Neural cell (in vitro differentiated cells): ENCODE results near the gene SEMA6A.

Source experiments
- EP300 ChIP-seq: fragments of 450-650 bp; conservative IDR thresholded peaks from 2 replicates; pipeline ENCODE4 v1.6.1; 2014; ENCODE audit warnings: antibody characterized with exemption, mild to moderate bottlenecking, moderate library complexity; ENCODE audit not compliant: poor library complexity, severe bottlenecking
- EZH2 ChIP-seq: fragments of 200-600, 300-800 bp; shearing (Covaris generic), sonication (generic); IDR thresholded peaks from 2 replicates; pipeline ENCODE4 v1.6.1; 2014; ENCODE audit warnings: antibody characterized with exemption, low read length, borderline replicate concordance, mild to moderate bottlenecking; ENCODE audit not compliant: insufficient read depth, poor library complexity, severe bottlenecking
- POLR2AphosphoS5 ChIP-seq: IDR thresholded peaks from 2 replicates; pipeline ENCODE4 v1.6.1; 2012
- SMC3 ChIP-seq: fragments of 450-650 bp; conservative IDR thresholded peaks from 2 replicates; pipeline ENCODE4 v1.6.1; 2014; ENCODE audit warnings: antibody characterized with exemption, mild to moderate bottlenecking, moderate library complexity; ENCODE audit not compliant: poor library complexity
- TAF1 ChIP-seq: IDR thresholded peaks from 2 replicates; pipeline ENCODE4 v1.6.1; 2012; ENCODE audit warnings: low read depth
- TF ChIP-seq, protein P1 (sequence below): IDR thresholded peaks from 2 replicates; pipeline ENCODE4 v1.6.1; 2012; ENCODE audit warnings: borderline replicate concordance
- TF ChIP-seq, protein P2 (sequence below): fragments of 450-650 bp; IDR thresholded peaks from 2 replicates; pipeline ENCODE4 v1.5.1; 2014; ENCODE audit warnings: antibody characterized with exemption, mild to moderate bottlenecking, moderate library complexity; ENCODE audit not compliant: poor library complexity, severe bottlenecking

DNA sequence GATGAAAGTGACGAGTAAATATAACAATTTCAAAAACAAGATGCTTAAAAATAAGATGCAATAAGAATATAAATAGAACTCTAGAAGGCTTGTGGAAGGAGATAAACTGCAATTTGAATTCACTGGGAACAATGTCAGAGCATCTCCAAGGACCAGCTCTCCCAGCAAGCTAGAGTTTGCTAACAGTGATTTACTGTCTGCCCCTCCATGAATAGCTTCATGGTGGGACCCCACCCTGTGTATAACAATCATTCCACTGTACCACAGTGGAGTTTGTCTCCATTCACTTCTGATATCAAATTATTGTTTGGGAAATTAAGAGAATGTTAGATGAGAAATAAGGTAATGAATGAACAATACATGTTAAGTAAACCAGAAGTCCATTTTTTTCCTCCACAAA is 7.3 kb upstream of the SEMA6A start:
- TF ChIP-seq EP300 (no peak), EZH2 (no peak), TAF1 (no peak), POLR2AphosphoS5 (no peak), SMC3 (no peak)
- TF ChIP-seq, protein P1, sequence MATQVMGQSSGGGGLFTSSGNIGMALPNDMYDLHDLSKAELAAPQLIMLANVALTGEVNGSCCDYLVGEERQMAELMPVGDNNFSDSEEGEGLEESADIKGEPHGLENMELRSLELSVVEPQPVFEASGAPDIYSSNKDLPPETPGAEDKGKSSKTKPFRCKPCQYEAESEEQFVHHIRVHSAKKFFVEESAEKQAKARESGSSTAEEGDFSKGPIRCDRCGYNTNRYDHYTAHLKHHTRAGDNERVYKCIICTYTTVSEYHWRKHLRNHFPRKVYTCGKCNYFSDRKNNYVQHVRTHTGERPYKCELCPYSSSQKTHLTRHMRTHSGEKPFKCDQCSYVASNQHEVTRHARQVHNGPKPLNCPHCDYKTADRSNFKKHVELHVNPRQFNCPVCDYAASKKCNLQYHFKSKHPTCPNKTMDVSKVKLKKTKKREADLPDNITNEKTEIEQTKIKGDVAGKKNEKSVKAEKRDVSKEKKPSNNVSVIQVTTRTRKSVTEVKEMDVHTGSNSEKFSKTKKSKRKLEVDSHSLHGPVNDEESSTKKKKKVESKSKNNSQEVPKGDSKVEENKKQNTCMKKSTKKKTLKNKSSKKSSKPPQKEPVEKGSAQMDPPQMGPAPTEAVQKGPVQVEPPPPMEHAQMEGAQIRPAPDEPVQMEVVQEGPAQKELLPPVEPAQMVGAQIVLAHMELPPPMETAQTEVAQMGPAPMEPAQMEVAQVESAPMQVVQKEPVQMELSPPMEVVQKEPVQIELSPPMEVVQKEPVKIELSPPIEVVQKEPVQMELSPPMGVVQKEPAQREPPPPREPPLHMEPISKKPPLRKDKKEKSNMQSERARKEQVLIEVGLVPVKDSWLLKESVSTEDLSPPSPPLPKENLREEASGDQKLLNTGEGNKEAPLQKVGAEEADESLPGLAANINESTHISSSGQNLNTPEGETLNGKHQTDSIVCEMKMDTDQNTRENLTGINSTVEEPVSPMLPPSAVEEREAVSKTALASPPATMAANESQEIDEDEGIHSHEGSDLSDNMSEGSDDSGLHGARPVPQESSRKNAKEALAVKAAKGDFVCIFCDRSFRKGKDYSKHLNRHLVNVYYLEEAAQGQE: no peak
- TF ChIP-seq, protein P2, sequence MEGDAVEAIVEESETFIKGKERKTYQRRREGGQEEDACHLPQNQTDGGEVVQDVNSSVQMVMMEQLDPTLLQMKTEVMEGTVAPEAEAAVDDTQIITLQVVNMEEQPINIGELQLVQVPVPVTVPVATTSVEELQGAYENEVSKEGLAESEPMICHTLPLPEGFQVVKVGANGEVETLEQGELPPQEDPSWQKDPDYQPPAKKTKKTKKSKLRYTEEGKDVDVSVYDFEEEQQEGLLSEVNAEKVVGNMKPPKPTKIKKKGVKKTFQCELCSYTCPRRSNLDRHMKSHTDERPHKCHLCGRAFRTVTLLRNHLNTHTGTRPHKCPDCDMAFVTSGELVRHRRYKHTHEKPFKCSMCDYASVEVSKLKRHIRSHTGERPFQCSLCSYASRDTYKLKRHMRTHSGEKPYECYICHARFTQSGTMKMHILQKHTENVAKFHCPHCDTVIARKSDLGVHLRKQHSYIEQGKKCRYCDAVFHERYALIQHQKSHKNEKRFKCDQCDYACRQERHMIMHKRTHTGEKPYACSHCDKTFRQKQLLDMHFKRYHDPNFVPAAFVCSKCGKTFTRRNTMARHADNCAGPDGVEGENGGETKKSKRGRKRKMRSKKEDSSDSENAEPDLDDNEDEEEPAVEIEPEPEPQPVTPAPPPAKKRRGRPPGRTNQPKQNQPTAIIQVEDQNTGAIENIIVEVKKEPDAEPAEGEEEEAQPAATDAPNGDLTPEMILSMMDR: no peak
